Activated CD4-positive, CD25-positive, alpha-beta regulatory T cell treated with anti-CD3 and anti-CD28 coated beads, Interleukin-2, amount 50 U/mL, for 72 hours (primary cell): ENCODE data around the gene KIAA0040.
A peak's percentile ranks its signal among the peaks of the same experiment; 100 is the strongest.

Source experiments
- DNase-seq: peaks from one replicate; pipeline ENCODE4 v3.0.0; 2021

The KIAA0040 gene

DNA sequence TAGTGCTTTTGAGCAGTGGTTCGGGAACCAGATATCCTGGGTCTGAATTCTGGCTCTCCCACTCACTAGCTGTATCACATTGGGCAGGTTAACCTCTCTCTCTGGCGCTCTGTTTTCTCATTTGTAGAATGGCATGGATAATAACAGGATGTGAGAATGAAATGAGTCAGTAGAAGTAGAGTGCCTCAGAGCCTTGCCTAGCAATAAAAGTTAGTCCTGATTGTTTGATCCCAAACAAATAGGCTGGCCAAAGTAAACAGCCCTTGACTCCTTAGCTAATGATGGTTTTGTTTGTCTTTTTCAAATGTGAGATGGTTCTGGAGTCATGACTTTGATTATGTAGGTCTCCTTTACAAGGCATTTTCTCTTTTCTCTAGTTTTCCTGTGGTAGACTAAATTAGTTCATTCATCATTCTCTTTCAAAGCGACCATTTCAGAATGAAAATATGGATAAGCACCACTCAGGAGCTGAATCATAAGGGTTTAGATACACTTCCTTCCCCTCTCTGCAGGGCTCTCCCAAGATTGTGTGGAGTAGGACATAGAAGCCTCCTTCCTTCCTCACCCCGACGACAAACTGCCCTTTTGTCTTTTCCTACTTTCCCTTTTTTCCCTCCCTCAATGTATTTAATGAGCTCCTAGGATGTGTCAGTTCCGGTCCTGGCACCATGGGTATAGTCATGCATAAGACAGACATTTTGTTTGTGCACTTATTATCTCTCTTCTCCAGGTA is 23.1 kb downstream of the KIAA0040 start:
- no peak for DNase-seq

DNA sequence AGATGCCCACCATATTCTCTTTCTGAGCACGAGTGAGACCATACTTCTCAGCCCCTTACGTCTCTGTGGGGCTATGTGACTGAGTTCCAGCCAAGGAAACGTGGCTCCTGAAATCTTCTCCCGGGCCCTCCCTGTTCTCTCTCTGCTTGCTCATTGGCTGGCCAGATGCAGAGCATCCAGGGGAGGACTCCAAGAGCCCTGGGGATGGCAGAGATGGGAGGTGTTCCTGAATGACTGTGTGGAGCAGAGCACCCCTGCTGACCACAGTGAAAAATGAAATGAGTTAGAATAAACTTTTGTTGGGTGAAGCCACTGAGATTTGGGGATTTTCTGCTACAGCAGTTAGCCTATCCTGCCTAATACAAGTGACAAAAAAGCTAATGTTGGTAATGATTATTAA is 23.8 kb downstream of the KIAA0040 start:
- DNase-seq, result no peak

GRCh38 chr1:175167861-175168260 is 24.7 kb downstream of the KIAA0040 start:
- no peak for DNase-seq

- no peak for DNase-seq
These were observed 25.8 kb downstream of the KIAA0040 start for GRCh38 chr1:175166746-175167145.

- DNase-seq, result no peak
These were observed 27.8 kb downstream of the KIAA0040 start for GRCh38 chr1:175164751-175165150.

- DNase-seq, result no peak
These were observed 28.9 kb downstream of the KIAA0040 start for GRCh38 chr1:175163702-175164101.

GRCh38 chr1:175162955-175163354 is 29.6 kb downstream of the KIAA0040 start:
- no peak for DNase-seq

DNA sequence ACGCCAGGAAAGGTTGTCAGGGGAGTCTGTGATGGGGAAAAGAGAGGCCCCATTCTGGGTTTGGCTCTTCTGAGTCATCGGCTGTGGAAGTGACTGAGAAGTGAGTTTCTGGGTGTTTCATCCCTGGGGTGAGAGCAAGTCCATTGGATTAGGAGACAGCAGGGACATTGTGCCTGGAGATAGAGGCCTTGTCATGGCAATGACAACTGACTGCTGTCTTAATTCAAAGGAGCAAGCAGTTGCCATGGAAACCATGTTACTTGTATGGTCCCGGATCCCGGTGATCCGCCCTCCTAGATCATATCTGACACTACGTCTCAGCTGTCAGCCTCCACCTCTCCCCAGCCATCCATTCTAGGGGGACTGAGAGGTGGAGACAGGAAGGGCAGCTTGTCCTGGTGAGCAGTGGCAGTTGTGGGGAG is 34.4 kb downstream of the KIAA0040 start:
- no peak for DNase-seq

DNA sequence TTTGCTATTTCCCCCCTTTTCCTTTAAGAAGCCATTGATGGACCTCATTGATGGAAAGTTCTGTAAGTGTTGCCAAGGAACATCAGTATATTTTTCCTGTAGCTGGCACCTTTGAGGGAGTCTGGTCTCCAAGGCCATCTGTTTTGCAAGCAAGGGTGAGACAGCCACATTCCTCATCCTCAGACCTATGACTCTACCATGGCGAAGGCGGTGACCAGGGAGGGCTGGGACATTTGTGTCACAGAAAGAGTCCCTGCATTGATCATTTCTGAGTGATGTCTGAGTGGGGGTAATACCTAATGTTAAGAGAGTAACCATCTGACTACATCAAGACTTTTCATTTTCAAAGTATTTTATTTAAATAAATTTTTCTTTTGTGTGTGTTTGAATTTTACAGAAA is 35.4 kb downstream of the KIAA0040 start:
- DNase-seq, result no peak

DNA sequence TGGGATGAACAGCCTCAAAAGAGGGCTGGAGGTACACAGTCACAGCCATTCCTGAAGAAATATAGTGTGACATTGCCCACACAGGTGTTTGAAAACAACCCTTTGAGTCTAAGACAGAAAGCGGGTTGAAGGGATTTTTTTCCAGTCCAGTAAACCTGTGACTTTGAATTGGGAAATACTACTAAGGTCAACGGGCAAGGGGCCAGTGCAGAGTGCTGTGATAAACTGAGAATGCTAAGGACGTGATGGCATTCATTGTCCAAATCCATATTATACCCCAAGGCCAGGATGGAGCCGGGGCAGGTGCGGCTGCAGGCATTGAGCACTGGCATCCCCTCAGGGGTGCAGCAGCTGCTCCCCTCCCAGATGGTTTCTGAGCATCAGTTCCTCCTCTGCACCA is 36.6 kb downstream of the KIAA0040 start:
- DNase-seq, result no peak

DNA sequence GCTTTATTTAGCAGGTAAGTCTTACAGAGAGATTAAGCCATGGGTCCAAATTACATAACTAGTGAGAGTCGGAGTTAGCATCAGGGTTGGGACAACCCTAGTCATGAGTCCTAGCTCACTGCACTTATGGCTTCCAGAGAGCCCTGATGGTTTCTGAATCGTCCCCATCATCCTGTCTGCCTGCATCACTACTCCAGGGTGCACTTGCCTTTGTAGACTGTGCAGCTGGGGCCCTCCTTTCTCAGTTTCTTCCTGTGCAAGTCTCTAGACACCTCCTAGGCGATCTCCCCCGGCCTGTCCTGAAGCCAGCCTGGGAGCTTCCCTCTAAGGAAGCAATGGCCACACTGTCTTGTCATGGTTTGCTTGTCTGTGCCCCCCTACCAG is 37.1 kb downstream of the KIAA0040 start:
- no peak for DNase-seq

DNA sequence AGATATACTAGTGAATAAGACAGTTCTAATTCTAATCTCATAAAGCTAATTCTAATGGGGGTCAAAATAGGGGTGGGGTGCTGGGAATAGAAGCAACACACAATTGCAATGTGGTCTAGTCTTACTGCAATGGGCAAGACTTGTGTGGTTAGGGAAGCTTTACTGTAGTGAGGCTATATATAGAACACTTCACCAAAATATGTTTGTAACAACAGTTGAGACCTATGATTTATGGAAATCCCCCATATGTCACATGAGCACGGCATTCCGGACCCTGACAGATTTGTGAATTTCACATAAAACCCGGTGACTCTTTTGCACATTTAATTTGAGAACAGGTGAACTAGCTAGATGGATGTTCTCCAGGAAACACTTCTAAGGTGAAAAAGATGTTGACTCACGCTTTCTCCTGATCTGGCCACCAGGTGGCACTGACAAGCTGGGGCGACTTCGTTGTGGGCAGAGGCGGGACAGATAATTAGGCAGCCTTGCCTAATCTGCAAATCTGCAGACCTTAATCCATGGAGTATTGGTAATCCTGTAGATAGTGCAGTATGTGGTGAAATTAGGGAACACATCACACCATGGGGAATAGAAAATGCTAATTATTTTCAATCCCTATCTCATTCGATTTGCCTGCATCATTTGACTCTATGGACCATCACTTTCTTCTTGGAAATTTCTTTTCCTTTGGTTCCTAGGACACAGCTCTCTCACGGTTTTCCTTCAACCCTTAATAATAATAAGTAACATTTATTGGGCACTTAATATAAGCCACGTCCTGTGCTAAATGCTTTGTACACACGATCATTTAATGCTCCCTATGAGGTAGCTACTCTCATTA is 37.7 kb downstream of the KIAA0040 start:
- DNase-seq, result peak; percentile 76

- peak; percentile 73 for DNase-seq
These were observed 40.4 kb downstream of the KIAA0040 start for GRCh38 chr1:175152006-175152652.

GRCh38 chr1:175150596-175151319 is 41.8 kb downstream of the KIAA0040 start:
- peak; percentile 26 for DNase-seq

- peak; percentile 3 for DNase-seq
These were observed 44.5 kb downstream of the KIAA0040 start for GRCh38 chr1:175148068-175148467.

DNA sequence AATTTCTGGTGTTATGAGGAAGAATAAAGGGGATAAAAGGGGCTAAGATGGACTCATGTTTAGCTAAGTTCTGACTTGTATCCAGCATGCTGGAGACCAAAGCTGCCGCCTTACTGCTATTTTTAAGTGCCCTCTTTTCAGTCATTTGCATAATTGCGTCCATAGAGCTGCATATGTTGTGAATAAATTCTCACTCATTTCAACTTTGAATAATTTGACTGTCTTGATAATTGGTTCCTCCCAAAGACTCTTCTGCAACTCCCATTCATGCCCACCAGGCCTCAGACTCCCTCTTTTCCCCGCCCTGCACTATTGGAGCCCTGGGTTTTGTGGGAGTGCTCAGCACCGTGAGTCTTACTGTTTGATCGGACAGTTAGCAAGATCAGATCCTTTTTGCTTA is 45.0 kb downstream of the KIAA0040 start:
- no peak for DNase-seq

- DNase-seq, result peak; percentile 75
These were observed 45.9 kb downstream of the KIAA0040 start for GRCh38 chr1:175146529-175147213.

DNA sequence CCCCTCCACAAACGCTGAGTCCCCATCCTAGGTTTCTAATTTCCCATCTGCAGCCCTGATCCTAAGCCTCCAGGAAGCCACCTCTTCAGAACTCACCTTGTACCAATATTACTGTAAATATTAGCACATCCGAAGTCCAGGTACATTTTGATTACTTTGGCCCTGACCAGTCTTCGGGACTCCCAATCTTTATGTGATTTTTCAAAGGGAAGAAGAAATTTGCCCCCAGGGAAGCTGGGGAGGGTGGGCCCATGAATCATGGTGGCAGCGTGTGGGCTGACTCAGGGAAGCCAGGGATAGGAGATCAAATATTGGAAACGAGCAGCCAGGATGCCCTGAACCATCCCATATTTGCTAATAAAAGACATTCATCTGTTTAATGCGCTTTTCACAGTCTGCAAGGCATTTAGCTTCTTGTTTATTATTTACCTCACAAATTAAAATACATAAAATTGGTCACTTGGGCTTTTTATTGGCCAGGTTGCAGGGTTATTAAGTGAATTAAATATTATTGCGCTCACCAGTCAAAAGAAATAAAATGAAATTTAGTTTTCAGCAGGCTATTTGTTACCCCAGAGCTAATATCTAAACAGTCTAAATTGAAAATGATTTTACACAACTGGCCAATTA is 46.6 kb downstream of the KIAA0040 start:
- DNase-seq, result no peak

DNA sequence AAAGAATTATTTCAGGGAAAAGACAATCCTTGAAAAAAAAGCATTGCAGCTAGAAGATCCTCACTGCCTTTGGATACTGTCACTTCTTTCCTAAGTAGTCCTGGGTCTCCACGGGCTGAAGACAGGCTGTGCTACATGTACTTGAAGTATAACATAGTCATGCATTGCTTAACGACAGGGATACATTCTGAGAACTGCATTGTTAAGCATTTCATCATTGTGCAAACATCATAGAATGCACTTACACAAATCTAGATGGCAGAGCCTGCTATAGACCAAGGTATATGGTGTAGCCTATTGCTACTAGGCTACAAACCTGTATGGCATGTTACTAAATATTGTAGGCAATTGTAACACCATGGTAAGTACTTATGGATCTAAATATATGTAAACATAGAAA is 54.0 kb downstream of the KIAA0040 start:
- DNase-seq, result no peak

DNA sequence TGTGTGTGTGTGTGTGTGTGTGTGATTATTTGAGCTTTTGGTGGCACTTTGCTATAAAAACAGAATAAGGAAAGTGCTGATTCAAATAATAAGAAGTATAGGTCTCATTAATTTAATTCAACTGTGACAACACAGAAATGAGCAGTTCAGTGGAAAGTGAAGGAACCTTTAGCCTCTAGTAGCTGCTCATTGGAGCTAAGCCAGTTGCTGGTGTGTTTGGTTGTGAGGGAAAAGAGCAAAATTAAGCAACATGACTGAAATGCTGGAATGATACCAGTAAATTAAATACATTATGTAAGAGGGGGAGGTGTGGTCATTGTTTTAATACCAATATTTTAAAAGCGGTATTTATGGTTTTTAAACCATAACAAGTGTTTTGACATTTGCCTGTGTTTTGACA is 55.2 kb downstream of the KIAA0040 start:
- DNase-seq, result no peak

DNA sequence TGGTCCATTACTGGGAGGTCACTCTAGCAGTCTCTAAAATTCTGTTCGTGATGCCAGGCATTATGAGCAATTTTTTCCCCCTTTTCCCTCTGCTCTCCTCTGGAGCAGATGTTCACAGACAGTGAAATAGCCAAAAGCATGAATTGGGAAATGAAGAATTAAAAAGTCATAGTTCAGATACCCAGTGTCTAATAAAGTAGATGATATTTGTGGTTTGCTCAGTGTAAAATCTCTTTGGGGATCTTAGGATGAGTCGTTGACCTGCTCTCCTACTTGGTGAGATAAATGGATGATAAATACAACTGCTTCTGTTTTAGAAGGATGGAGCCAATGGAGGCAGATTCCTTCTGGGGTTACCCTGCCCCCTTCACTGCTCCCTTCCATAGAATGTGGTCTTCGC is 56.3 kb downstream of the KIAA0040 start:
- no peak for DNase-seq

- no peak for DNase-seq
These were observed 58.1 kb downstream of the KIAA0040 start for GRCh38 chr1:175134500-175134899.
